ENCODE results near the gene GUCD1. TPM values are rescaled to one million over a fixed set of nuclear protein-coding genes. Genes with fewer than 3 reads are reported as not detected.

The GUCD1 gene
- total and polyA plus RNA-seq, 9 of the 15 experiments (the other 6 are each of a cell fraction or from before 2014, with no cell fraction given) = 31.5 to 67.8 (median 50.3) TPM

DNA sequence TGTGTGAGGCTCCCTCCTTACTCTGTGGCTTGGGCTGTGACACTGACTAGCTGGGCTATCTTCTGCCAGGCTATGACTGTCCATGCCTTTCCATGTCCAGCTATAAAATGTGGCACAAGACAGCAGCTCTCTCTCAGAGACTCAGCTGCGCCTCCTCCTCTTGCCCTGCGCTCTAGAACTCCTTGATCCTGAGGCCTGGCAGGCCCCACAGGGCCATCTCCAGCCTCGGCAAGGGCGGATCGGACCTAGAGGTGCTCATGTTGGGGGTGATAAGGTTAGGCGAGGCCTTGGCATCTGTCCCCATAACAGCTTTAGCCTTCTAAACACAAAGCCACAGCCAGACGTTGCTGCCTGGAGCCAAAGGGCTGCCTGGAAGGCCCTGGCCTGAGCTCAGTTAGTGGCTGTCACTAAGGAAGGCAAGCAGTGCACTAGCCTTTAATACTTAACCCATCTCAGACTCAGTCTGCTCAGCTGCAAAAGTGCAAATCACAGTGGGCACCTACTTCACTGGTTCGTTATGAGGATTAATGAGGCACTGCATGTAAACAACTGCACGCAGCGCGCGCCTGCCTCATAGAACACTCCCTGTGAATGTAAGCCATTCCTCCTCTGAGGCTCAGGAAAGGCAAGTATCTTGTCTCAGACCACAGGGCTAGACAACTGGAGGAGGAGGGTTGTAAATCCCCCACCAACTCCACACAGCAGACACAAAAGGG is 1.2 kb downstream of the GUCD1 start:
- intact Hi-C loops (cut with micrococcal nuclease) (no loop called here), in situ Hi-C loops (cut with MboI) (no loop called here)
- peaks cover 15% of the 10 kb centered on the region; the same call in 1 of the 2 replicates for H4K20me1 ChIP-seq (replicated peaks; ENCODE audit: control insufficient read depth, insufficient read depth, low read length)
- H3K9me3 ChIP-seq (replicated peaks; ENCODE audit: control insufficient read depth, insufficient read depth, low read depth, low read length) = no peaks in the 10 kb centered on the region
- TF ChIP-seq, protein P1, sequence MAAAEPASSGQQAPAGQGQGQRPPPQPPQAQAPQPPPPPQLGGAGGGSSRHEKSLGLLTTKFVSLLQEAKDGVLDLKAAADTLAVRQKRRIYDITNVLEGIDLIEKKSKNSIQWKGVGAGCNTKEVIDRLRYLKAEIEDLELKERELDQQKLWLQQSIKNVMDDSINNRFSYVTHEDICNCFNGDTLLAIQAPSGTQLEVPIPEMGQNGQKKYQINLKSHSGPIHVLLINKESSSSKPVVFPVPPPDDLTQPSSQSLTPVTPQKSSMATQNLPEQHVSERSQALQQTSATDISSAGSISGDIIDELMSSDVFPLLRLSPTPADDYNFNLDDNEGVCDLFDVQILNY (CRISPR knock-in tag; IDR thresholded peaks at IDR 0.05) = no peak
- TF ChIP-seq FOXK2 (conservative IDR thresholded peaks at IDR 0.05 in 1 of 2, IDR thresholded peaks at IDR 0.05 in 1 of 2; ENCODE audit: low read depth in 2 of 2) = peak in 1 of 2 experiments; percentile 58; a peak in 1 of 4 replicates
- TF ChIP-seq KDM5B (IDR thresholded peaks at IDR 0.05; ENCODE audit: insufficient replicate concordance, low read depth, low read length) = no peak
- TF ChIP-seq NEUROD1 (IDR thresholded peaks at IDR 0.05; ENCODE audit: borderline replicate concordance, low read depth, low read length, partially characterized antibody) = no peak
- TF ChIP-seq KLF1 (tag; IDR thresholded peaks at IDR 0.05) = no peak
- TF ChIP-seq, protein P2, sequence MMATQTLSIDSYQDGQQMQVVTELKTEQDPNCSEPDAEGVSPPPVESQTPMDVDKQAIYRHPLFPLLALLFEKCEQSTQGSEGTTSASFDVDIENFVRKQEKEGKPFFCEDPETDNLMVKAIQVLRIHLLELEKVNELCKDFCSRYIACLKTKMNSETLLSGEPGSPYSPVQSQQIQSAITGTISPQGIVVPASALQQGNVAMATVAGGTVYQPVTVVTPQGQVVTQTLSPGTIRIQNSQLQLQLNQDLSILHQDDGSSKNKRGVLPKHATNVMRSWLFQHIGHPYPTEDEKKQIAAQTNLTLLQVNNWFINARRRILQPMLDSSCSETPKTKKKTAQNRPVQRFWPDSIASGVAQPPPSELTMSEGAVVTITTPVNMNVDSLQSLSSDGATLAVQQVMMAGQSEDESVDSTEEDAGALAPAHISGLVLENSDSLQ (IDR thresholded peaks at IDR 0.05) = 0 out of 2 replicates have a peak, but pooled peaks have one; percentile 4
- TF ChIP-seq ZFX (CRISPR knock-in tag; IDR thresholded peaks at IDR 0.05) = 0 out of 2 replicates have a peak, but pooled peaks have one; percentile 2
- TF ChIP-seq LARP7 (IDR thresholded peaks at IDR 0.05) = no peak
- no peak for TF ChIP-seq EP300 (IDR thresholded peaks at IDR 0.05; ENCODE audit: low read length)
- TF ChIP-seq TAF7 (tag; IDR thresholded peaks at IDR 0.05) = no peak
- TF ChIP-seq, protein P3, sequence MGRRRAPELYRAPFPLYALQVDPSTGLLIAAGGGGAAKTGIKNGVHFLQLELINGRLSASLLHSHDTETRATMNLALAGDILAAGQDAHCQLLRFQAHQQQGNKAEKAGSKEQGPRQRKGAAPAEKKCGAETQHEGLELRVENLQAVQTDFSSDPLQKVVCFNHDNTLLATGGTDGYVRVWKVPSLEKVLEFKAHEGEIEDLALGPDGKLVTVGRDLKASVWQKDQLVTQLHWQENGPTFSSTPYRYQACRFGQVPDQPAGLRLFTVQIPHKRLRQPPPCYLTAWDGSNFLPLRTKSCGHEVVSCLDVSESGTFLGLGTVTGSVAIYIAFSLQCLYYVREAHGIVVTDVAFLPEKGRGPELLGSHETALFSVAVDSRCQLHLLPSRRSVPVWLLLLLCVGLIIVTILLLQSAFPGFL (CRISPR knock-in tag; IDR thresholded peaks at IDR 0.05) = no peak
- ATAC-seq = no peak; the same call in 2 of the 3 replicates
- peak overlapping the region; percentile 59 for H3K4me3 ChIP-seq
- peak overlapping the region; percentile 93 to 98 for H3K9ac ChIP-seq (ENCODE audit: insufficient read depth in 1 of 2, low read depth in 2 of 2, low read length in 2 of 2)
- DNase-seq (ENCODE audit: extremely low read depth in 1 of 4, low spot score in 3 of 4) = peak in 1 of 4 experiments; percentile 36
- no TSS peak for BruUV-seq (replicated peaks)
- ChIA-PET POLR2A (interaction anchor here (0.6 to 2.4 kb wide), 10 partner anchors 9 to 617 kb away, joined by 3 to 13 read pairs (median 3); no protein-coding TSS in a partner anchor), CTCF (ENCODE audit: low intra/inter-chr PET ratio) (no interaction called here)
- 6% methylated on average over 10 of the region's 12 CpGs for WGBS (ENCODE audit: insufficient coverage, low coverage, missing lambda C conversion rate)
- peak overlapping the region; percentile 45; the same call in 1 of the 2 replicates for H2AFZ ChIP-seq (ENCODE audit: low read depth, low read length)
- H3K9me1 ChIP-seq (ENCODE audit: control insufficient read depth, insufficient read depth, low read length) = no peaks in the 10 kb centered on the region
- peaks cover 80% of the 10 kb centered on the region for H3K79me2 ChIP-seq (ENCODE audit: control insufficient read depth, insufficient read depth, low read length)
- no peaks in the 10 kb centered on the region for H3K27me3 ChIP-seq (ENCODE audit: control insufficient read depth in 2 of 2, insufficient read depth in 2 of 2, low read length in 2 of 2)
- H3K27ac ChIP-seq (ENCODE audit: extremely low read depth, low read depth, low read length) = peak overlapping the region; percentile 91
- peak overlapping the region; percentile 99 for H3K4me2 ChIP-seq (ENCODE audit: insufficient read depth, low read length)
- peaks cover 22% of the 10 kb centered on the region in 2 experiments; a peak in 4 of 5 replicates for H3K4me1 ChIP-seq (replicated peaks in 1 of 2; ENCODE audit: control insufficient read depth in 2 of 2, insufficient read depth in 2 of 2, low read length in 2 of 2)
- no peak for FAIRE-seq
- H3K36me3 ChIP-seq (ENCODE audit: control insufficient read depth, insufficient read depth, low read length) = peaks cover 47% of the 10 kb centered on the region; the same call in 2 of the 3 replicates
